ENCODE data around the gene SLC22A8.

- TF ChIP-seq CTCF (IDR thresholded peaks at IDR 0.05) (no peak), REST (IDR thresholded peaks at IDR 0.05; ENCODE audit: insufficient read depth in 1 of 2, low read depth in 2 of 2, low read length in 1 of 2) (no peak)
Observed at GRCh38 chr11:63017306-63017974, 1.8 kb upstream of the SLC22A8 start.

Data from Panc1 (cell line).